ENCODE measurements around the gene TMA7.

The TMA7 gene

DNA sequence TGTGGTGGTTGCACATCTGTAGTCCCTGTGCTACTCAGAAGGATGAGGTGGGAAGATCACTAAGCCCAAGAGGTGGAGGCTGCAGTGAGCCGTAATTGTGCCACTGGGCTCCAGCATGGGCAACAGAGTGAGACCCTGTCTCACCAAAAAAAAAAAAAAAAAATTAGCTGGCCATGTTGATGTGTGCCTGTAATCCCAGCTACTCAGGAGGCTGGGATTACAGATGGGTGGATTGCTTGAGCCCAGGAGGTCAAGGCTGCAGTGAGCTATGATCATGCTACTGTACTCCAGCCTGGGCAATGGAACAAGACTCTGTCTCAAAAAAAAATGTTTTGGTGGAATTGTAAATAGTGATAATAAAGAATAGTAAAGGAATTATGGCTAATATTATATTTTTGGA lies 16.4 kb downstream of the TMA7 start:
- TF ChIP-seq FOXP2 (optimal IDR thresholded peaks at IDR 0.05; ENCODE audit: borderline replicate concordance, extremely low read depth, extremely low read length, insufficient read depth) (no peak), TAF1 (IDR thresholded peaks at IDR 0.05; ENCODE audit: borderline replicate concordance, insufficient read depth, low read length) (no peak), POLR2AphosphoS5 (IDR thresholded peaks at IDR 0.05; ENCODE audit: low read depth, low read length) (no peak), SIN3A (IDR thresholded peaks at IDR 0.05; ENCODE audit: borderline replicate concordance, insufficient read depth, low read length) (no peak)
- TF ChIP-seq, protein P1, sequence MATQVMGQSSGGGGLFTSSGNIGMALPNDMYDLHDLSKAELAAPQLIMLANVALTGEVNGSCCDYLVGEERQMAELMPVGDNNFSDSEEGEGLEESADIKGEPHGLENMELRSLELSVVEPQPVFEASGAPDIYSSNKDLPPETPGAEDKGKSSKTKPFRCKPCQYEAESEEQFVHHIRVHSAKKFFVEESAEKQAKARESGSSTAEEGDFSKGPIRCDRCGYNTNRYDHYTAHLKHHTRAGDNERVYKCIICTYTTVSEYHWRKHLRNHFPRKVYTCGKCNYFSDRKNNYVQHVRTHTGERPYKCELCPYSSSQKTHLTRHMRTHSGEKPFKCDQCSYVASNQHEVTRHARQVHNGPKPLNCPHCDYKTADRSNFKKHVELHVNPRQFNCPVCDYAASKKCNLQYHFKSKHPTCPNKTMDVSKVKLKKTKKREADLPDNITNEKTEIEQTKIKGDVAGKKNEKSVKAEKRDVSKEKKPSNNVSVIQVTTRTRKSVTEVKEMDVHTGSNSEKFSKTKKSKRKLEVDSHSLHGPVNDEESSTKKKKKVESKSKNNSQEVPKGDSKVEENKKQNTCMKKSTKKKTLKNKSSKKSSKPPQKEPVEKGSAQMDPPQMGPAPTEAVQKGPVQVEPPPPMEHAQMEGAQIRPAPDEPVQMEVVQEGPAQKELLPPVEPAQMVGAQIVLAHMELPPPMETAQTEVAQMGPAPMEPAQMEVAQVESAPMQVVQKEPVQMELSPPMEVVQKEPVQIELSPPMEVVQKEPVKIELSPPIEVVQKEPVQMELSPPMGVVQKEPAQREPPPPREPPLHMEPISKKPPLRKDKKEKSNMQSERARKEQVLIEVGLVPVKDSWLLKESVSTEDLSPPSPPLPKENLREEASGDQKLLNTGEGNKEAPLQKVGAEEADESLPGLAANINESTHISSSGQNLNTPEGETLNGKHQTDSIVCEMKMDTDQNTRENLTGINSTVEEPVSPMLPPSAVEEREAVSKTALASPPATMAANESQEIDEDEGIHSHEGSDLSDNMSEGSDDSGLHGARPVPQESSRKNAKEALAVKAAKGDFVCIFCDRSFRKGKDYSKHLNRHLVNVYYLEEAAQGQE (IDR thresholded peaks at IDR 0.05; ENCODE audit: insufficient read depth in 1 of 2, low read depth in 2 of 2, low read length in 2 of 2): no peak

- TF ChIP-seq, protein P1 (IDR thresholded peaks at IDR 0.05; ENCODE audit: insufficient read depth in 1 of 2, low read depth in 2 of 2, low read length in 2 of 2): no peak
- no peak for TF ChIP-seq FOXP2 (optimal IDR thresholded peaks at IDR 0.05; ENCODE audit: borderline replicate concordance, extremely low read depth, extremely low read length, insufficient read depth)
- no peak for TF ChIP-seq TAF1 (IDR thresholded peaks at IDR 0.05; ENCODE audit: borderline replicate concordance, insufficient read depth, low read length)
- no peak for TF ChIP-seq POLR2AphosphoS5 (IDR thresholded peaks at IDR 0.05; ENCODE audit: low read depth, low read length)
- TF ChIP-seq SIN3A (IDR thresholded peaks at IDR 0.05; ENCODE audit: borderline replicate concordance, insufficient read depth, low read length): no peak
Observed at GRCh38 chr3:48459331-48459730, 19.3 kb downstream of the TMA7 start.

- no peak for TF ChIP-seq POLR2AphosphoS5 (IDR thresholded peaks at IDR 0.05; ENCODE audit: low read depth, low read length)
- TF ChIP-seq FOXP2 (optimal IDR thresholded peaks at IDR 0.05; ENCODE audit: borderline replicate concordance, extremely low read depth, extremely low read length, insufficient read depth): no peak
- TF ChIP-seq, protein P1 (IDR thresholded peaks at IDR 0.05; ENCODE audit: insufficient read depth in 1 of 2, low read depth in 2 of 2, low read length in 2 of 2): no peak
- TF ChIP-seq TAF1 (IDR thresholded peaks at IDR 0.05; ENCODE audit: borderline replicate concordance, insufficient read depth, low read length): no peak
- TF ChIP-seq SIN3A (IDR thresholded peaks at IDR 0.05; ENCODE audit: borderline replicate concordance, insufficient read depth, low read length): no peak
Observed at GRCh38 chr3:48459773-48460516, 19.9 kb downstream of the TMA7 start.

- no peak for TF ChIP-seq POLR2AphosphoS5 (IDR thresholded peaks at IDR 0.05; ENCODE audit: low read depth, low read length)
- TF ChIP-seq, protein P1 (IDR thresholded peaks at IDR 0.05; ENCODE audit: insufficient read depth in 1 of 2, low read depth in 2 of 2, low read length in 2 of 2): no peak
- TF ChIP-seq FOXP2 (optimal IDR thresholded peaks at IDR 0.05; ENCODE audit: borderline replicate concordance, extremely low read depth, extremely low read length, insufficient read depth): no peak
Observed at GRCh38 chr3:48460517-48460902, 20.5 kb downstream of the TMA7 start.

Measured in PFSK-1 (cell line).